C4-2B (cell line): ENCODE measurements around the gene KCNT1.

Experiments used
- ZFX ChIP-seq: fragments of 450-650 bp; IDR thresholded peaks from 2 replicates; pipeline ENCODE4 v1.6.1; 2017
- TF ChIP-seq, protein P1 (sequence below): fragments of 450-650 bp; conservative IDR thresholded peaks from 2 replicates; pipeline ENCODE4 v1.5.1; 2017; ENCODE audit warnings: mild to moderate bottlenecking

- TF ChIP-seq, protein P1, sequence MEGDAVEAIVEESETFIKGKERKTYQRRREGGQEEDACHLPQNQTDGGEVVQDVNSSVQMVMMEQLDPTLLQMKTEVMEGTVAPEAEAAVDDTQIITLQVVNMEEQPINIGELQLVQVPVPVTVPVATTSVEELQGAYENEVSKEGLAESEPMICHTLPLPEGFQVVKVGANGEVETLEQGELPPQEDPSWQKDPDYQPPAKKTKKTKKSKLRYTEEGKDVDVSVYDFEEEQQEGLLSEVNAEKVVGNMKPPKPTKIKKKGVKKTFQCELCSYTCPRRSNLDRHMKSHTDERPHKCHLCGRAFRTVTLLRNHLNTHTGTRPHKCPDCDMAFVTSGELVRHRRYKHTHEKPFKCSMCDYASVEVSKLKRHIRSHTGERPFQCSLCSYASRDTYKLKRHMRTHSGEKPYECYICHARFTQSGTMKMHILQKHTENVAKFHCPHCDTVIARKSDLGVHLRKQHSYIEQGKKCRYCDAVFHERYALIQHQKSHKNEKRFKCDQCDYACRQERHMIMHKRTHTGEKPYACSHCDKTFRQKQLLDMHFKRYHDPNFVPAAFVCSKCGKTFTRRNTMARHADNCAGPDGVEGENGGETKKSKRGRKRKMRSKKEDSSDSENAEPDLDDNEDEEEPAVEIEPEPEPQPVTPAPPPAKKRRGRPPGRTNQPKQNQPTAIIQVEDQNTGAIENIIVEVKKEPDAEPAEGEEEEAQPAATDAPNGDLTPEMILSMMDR = no peak
- TF ChIP-seq ZFX = no peak
Observed at GRCh38 chr9:135664266-135664665, 37.7 kb upstream of the KCNT1 start.
